VCaP (cell line): ENCODE results near the gene TMEM51.

Experiments used
- H3K27ac ChIP-seq: fragments of 450-650 bp; 2 replicates; pipeline ENCODE4 v1.5.1; 2017
- CTCF ChIP-seq: fragments of 450-650 bp; conservative IDR thresholded peaks from 2 replicates; pipeline ENCODE4 v1.5.1; 2017; ENCODE audit warnings: mild to moderate bottlenecking, moderate library complexity

The TMEM51 gene

GRCh38 chr1:15257309-15257708 lies 103.8 kb downstream of the TMEM51 start:
- no peak overlapping the region for H3K27ac ChIP-seq
- no peak for TF ChIP-seq CTCF

- no peak overlapping the region for H3K27ac ChIP-seq
- TF ChIP-seq CTCF, result no peak
Measured at GRCh38 chr1:15258833-15259621, 105.5 kb downstream of the TMEM51 start.

- no peak overlapping the region for H3K27ac ChIP-seq
- no peak for TF ChIP-seq CTCF
Measured at GRCh38 chr1:15259622-15260007, 106.1 kb downstream of the TMEM51 start.

- no peak overlapping the region for H3K27ac ChIP-seq
- no peak for TF ChIP-seq CTCF
Measured at GRCh38 chr1:15260418-15261154, 107.0 kb downstream of the TMEM51 start.

GRCh38 chr1:15261155-15262002 lies 107.8 kb downstream of the TMEM51 start:
- no peak for TF ChIP-seq CTCF
- H3K27ac ChIP-seq, result no peak overlapping the region

- TF ChIP-seq CTCF, result no peak
Measured at GRCh38 chr1:15262003-15262377, 108.4 kb downstream of the TMEM51 start.

GRCh38 chr1:15262706-15263105 lies 109.2 kb downstream of the TMEM51 start:
- no peak overlapping the region for H3K27ac ChIP-seq
- TF ChIP-seq CTCF, result no peak

More at GRCh38 chr1:15262003-15262377, 108.4 kb downstream of the TMEM51 start:
- H3K27ac ChIP-seq, result no peak overlapping the region
